Measurements from ENCODE around the gene TXNL4B.

DNA sequence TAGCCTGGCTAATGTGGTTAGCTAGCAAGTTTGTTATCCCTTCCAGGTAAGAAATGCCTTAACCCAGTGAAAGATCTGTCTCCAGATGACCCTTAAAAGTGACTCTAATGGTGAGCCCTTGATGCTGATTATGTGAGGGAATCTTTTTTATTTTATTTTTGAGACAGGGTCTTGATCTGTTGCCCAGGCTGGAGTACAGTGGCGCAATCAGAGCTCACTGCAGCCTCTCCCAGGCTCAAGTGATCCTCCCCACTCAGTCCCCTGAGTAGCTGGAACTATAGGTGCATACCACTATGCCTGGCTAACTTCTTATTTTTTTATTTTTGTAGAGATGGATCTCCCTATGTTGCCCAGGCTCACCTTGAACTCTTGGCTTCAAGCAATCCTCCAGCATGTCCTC lies 49.9 kb downstream of the TXNL4B start:
- TF ChIP-seq SPI1 (IDR thresholded peaks at IDR 0.05; ENCODE audit: low read depth, low read length) (no peak), POLR2AphosphoS5 (IDR thresholded peaks at IDR 0.05; ENCODE audit: low read depth, low read length) (no peak), TAF1 (IDR thresholded peaks at IDR 0.05; ENCODE audit: low read depth, low read length) (no peak)
